ENCODE results near the gene FKBP5.

DNA sequence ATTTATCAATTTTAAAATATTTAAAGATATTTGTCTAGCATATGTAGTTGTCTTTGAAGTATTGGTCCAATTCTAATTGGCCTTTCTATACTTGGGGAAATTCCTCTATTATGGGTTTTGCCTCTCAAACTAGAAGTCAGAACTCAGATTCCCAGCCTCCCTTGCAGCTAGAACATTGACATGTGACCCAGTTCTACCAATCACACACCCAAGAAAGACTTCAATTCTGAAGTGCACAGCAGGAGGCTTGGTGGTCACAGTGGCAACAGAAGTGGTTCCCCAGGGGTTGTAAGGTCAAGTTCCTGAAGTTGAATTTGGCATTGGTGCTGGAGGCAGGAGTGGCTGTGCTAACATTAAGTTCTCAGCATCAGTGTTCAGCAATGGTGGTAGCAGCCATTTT lies 14.8 kb upstream of the FKBP5 start:
- TF ChIP-seq CTCF (conservative IDR thresholded peaks at IDR 0.05 in 1 of 2, IDR thresholded peaks at IDR 0.05 in 1 of 2; ENCODE audit: low read depth in 1 of 2, low read length in 2 of 2): no peak
- no peak for TF ChIP-seq EZH2 (IDR thresholded peaks at IDR 0.05; ENCODE audit: low read length, missing control alignments)

Data from fibroblast of lung (primary cell).